Fibroblast of pulmonary artery (primary cell): Measurements from ENCODE around the gene PIP5K1B.

ENCODE experiments used
- DNase-seq: peaks from one replicate; pipeline ENCODE4 v3.0.0-alpha.2; 2010; ENCODE audit warnings: low read depth
- H3K4me3 ChIP-seq: replicated peaks from 2 replicates; pipeline ENCODE4 v1.5.1; 2011; ENCODE audit warnings: low read depth, mild to moderate bottlenecking, control low read depth, low read length, moderate library complexity
- CTCF ChIP-seq: IDR thresholded peaks from 2 replicates; pipeline ENCODE4 v1.5.1; 2011; ENCODE audit warnings: mild to moderate bottlenecking, control low read depth, low read length, inconsistent platforms; ENCODE audit errors: missing control alignments

PIP5K1B gene

GRCh38 chr9:68895741-68896478, 190.9 kb downstream of the PIP5K1B start:
- no peak overlapping the region for H3K4me3 ChIP-seq
- peak; percentile 4 for DNase-seq
- TF ChIP-seq CTCF: no peak

GRCh38 chr9:68896486-68896885, 191.4 kb downstream of the PIP5K1B start:
- DNase-seq: no peak
- no peak overlapping the region for H3K4me3 ChIP-seq
- TF ChIP-seq CTCF: no peak

- no peak for DNase-seq
- no peak overlapping the region for H3K4me3 ChIP-seq
- no peak for TF ChIP-seq CTCF
Measured at GRCh38 chr9:68897577-68898145, 192.6 kb downstream of the PIP5K1B start.

GRCh38 chr9:68898781-68899439, 193.9 kb downstream of the PIP5K1B start:
- no peak overlapping the region for H3K4me3 ChIP-seq
- TF ChIP-seq CTCF: no peak
- DNase-seq: no peak

- DNase-seq: peak; percentile 3
- H3K4me3 ChIP-seq: no peak overlapping the region
- no peak for TF ChIP-seq CTCF
Measured at GRCh38 chr9:68904454-68904853, 199.4 kb downstream of the PIP5K1B start.

GRCh38 chr9:68905129-68905528, 200.1 kb downstream of the PIP5K1B start:
- H3K4me3 ChIP-seq: no peak overlapping the region
- TF ChIP-seq CTCF: no peak
- DNase-seq: no peak
